GM12891 (cell line): Measurements from ENCODE around the gene PANK1.

Experiments
- PAX5 ChIP-seq: IDR thresholded peaks from 2 replicates; pipeline ENCODE4 v1.6.1; 2011; ENCODE audit warnings: low read length, moderate library complexity, mild to moderate bottlenecking; ENCODE audit not compliant: insufficient read depth, severe bottlenecking
- POLR2A ChIP-seq: IDR thresholded peaks from 2 replicates; pipeline ENCODE4 v1.6.1; 2011; ENCODE audit warnings: low read depth, low read length, control low read depth
- POLR2AphosphoS5 ChIP-seq: IDR thresholded peaks from 2 replicates; pipeline ENCODE4 v1.6.1; 2011; ENCODE audit warnings: low read depth, low read length, control low read depth
- POU2F2 ChIP-seq: IDR thresholded peaks from 2 replicates; pipeline ENCODE4 v1.6.1; 2011; ENCODE audit warnings: low read depth, mild to moderate bottlenecking, control low read depth, low read length, moderate library complexity
- SPI1 ChIP-seq: IDR thresholded peaks from 2 replicates; pipeline ENCODE4 v1.6.1; 2011; ENCODE audit warnings: low read depth, low read length, control low read depth
- TAF1 ChIP-seq: IDR thresholded peaks from 2 replicates; pipeline ENCODE4 v1.6.1; 2011; ENCODE audit warnings: low read depth, low read length, control low read depth

DNA sequence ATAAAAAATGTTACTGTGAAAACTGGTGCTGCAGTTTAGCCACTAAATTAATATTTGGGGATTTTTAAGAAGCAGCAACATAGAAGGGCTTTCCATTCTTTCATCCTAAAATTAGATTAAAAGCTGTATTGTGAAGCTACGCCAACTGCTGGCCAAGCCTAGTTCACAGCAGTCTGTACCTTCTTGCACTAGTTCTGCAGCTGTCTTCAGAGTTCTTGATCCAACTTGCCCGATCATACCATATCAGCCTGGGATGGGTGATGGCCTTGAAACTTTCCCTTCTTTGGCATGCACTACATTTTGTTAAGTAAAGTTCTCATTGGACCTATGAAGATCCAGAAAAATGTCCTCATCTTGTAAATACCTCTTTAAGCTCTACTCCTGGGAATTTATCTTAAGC is 20.3 kb upstream of the PANK1 start:
- no peak for TF ChIP-seq POLR2A
- no peak for TF ChIP-seq TAF1
- TF ChIP-seq POLR2AphosphoS5: no peak
- no peak for TF ChIP-seq SPI1
- TF ChIP-seq PAX5: no peak
- no peak for TF ChIP-seq POU2F2
